Stimulated activated CD8-positive, alpha-beta memory T cell treated with anti-CD3 and anti-CD28 coated beads, Interleukin-12 subunit alpha, Interleukin-12 subunit beta, amount 100 ng/mL, for 24 hours (primary cell): ENCODE data around the gene SLC27A1.
A peak's percentile ranks its signal among the peaks of the same experiment; 100 is the strongest.
"Not testable (repeated sequence)": the region's sequence is repeated elsewhere in the genome, so short reads cannot be mapped to it uniquely, and the experiment has no call there.

Experiments used
- DNase-seq: peaks from one replicate; pipeline ENCODE4 v3.0.0-alpha.2; 2020; ENCODE audit errors: extremely low read depth

SLC27A1 gene

DNA sequence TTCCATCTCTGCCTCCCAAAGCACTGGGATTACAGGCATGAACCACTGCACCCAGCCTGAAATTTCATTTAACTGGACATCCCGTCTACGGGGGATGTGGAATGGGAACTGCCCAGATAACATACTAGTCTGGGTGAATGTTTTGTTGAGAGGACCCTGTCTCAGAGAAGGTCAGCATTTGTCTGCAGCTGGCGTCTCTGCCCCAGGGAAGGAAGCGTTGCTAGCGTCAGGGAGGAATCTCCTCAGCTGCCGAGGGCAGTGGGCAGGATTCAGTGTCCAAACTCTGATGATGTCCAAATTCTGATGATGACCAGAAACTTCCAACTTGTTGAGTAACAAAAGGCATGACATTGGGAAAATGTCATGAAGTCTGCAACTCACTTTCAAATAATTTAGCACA is 12.7 kb upstream of the SLC27A1 start:
- DNase-seq = no peak

DNA sequence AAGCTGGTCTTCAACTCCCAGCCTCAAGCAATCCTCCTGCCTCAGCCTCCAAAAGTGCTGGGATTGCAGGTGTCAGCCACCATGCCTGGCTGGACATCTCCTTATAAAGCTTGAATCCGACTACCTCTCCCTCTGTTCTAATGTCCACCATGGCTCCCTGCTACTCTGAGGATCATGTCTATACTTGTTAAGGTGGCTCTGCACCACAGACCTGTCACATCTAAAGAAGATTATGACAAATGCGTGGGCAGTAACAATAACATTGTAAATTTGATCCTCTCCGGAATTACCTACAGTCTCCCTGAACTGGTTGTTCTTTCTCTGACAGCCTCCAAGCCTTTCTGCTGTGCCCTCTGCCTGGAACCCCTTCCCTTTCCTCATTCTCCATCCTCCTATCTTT is 11.4 kb upstream of the SLC27A1 start:
- DNase-seq = no peak

- DNase-seq = no peak
These were observed 9.7 kb upstream of the SLC27A1 start, which contains the start of gene NXNL1 for GRCh38 chr19:17460372-17461230. Gene NXNL1, minus strand, starts transcription at chr19:17460926. Its CDS starts 57 bp downstream, at chr19:17460869.

DNA sequence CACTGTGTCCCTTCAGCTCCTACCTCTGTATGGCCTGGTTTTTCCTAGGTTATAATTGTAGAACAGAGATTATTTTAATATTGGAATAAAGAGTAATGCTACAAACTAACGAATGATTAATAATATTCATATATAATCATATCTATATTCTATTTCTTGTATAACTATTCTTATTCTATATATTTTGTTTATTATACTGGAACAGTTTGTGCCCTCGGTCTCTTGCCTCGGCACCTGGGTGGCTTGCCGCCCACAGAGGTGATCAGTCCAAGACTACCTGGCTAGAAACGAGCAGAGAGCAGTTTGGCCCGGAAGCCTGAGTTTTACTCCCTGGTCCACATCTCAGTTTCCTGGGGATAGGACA is 3.9 kb upstream of the SLC27A1 start:
- DNase-seq = no peak

DNA sequence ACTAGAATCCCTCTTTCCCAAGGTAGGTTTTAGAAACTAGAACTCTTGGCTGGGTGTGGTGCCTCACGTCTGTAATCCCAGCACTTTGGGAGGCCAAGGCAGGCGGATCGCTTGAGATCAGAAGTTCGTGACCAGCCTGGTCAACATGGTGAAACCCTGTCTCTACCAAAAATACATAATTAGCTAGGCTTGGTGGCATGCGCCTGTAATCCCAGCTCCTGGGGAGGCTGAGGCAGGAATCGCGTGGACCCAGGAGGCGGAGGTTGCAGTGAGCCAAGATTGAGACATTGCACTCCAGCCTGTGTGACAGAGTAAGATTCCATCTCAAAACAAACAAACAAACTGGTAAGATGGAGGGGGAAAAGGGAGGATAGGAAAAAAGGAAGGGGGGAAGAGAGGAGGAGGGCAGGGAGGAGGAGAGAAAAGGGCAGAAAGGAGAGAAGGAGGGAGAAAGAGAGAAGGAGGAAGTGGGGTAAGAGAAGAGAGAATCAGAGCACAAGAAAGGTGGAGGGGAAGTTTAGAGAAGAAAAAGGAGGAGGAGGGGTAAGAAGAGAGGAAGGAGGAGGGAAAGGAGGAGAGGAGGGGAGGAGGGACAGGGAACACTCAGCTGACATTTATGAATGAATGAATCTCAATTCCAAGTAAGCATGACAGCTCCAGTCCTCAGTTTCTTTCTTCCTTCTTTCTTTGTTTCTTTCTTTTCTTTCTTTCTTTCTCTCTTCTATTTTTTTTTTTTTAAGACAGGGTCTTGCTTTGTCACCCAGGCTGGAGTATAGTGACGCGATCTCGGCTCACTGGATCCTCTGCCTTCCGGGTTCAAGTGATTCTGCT is 2.6 kb upstream of the SLC27A1 start:
- DNase-seq = no peak

DNA sequence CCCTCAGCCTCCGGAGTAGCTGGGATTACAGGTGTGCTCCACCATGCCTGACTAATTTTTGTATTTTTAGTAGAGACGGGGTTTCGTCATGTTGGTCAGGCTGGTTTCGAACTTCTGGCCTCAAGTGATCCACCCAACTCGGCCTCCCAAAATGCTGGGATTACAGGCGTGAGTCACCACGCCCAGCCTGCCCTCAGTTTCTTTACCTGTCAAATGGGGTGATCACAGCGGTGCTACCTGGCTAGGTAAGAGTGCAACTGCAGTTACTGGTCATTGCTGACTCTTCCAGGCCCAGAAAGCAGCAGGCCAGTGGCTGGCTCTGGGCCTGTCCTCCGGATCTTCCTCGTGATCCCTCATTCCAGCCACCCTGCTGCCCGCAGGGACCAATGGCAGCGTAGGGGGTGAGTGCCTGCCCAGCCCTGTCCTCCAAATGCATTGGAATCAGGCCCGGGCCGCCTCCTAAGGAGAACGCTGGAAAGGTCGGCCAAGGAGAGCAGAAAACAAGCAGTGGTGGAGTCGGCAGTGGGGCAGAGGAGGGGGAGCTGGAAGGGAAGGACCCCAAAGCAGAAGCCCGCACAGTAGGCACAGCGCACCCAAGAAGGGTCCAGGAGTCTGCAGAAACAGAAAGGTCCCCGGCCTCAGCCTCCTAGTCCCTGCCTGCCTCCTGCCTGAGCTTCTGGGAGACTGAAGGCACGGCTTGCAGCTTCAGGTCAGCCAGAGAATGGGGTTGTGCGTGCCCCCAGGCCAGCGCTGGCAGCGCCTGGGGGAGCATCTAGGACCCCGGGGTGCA is 1.8 kb upstream of the SLC27A1 start:
- DNase-seq = no peak

- no peak for DNase-seq
These were observed 1.2 kb upstream of the SLC27A1 start for GRCh38 chr19:17469092-17469480.

GRCh38 chr19:17469481-17470067 is 750 bp upstream of the SLC27A1 start:
- peak; percentile 82 for DNase-seq

GRCh38 chr19:17471410-17472125 is 1.2 kb downstream of the SLC27A1 start:
- DNase-seq = no peak

DNA sequence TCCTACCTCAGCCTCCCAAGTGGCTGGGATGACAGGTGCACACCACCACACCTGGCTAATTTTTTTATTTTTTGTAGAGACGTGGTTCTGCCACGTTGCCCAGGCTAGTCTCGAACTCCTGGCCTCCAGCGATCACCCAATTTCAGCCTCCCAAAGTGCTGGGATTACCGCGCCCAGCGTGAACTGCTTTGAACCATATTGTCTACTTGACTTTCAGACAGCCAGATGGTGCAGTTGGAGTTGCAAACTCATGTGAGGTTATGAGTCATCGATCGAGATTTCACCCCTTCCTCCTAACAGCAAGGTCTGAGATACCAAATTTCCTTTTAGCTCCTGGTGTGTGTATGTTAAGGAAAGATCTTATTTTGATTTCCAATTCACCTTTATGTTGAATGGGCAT is 2.7 kb downstream of the SLC27A1 start:
- no peak for DNase-seq

DNA sequence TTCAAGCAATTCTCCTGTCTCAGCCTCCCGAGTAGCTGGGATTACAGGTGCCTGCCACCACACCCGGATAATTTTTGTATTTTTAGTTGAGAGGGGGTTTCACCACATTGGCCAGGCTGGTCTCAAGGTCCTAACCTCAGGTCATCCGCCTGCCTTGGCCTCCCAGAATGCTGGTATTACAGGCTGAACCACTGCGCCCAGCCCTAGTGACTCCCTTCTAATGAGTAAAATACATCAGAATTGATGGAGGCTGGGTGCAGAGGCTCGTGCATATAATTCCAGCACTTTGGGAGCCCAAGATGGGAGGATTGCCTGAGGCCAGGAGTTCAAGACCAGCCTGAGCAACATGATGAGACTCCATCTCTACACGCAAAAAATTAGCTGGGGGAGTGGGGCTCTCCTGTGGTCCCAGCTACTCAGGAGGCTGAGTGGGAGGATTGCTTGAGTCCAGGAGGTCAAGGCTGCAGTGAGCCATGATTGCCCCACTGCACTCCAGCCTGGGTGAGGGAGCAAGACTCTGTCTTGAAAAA is 4.8 kb downstream of the SLC27A1 start:
- DNase-seq = not testable (repeated sequence)

- no peak for DNase-seq
These were observed 5.3 kb downstream of the SLC27A1 start for GRCh38 chr19:17475541-17476115.

DNA sequence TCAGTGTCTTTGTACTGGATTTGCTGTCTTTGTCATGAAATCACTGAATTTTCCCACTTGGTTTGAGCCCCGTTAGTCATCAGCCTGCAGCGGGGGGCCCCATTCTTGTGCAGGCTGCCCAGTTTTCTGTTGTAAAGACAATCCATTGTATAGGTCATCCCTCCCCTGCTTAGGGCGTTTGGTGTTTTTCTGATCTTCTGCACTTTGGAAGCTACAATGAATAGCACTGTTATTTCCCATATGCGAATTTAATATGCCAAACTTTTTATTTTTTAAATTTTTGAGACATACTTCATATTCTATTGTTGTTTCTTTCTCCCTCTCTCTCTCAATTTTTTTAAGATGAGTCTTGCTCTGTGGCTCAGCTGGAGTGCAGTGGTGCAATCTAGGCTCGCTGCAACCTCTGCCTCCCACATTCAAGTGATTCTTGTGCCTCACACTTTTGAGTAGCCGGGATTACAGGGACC is 9.0 kb downstream of the SLC27A1 start:
- no peak for DNase-seq

DNA sequence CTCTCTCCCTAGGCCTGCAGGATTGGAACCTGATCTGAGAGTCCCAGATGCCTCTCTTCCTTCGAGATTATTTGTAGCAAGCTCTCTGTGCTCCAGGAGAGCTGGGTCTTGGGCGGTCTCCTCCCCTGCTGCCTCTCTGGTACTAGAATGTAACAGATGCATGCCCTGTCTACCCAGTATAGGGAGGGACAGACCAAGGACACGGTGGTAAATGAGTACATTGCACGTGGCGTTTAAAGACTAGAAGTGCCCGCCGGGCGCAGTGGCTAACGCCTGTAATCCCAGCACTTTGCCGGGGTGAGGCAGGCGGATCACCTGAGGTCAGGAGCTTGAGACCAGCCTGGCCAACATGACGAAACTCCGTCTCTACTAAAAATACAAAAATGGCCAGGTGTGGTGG is 11.7 kb downstream of the SLC27A1 start:
- DNase-seq = no peak

DNA sequence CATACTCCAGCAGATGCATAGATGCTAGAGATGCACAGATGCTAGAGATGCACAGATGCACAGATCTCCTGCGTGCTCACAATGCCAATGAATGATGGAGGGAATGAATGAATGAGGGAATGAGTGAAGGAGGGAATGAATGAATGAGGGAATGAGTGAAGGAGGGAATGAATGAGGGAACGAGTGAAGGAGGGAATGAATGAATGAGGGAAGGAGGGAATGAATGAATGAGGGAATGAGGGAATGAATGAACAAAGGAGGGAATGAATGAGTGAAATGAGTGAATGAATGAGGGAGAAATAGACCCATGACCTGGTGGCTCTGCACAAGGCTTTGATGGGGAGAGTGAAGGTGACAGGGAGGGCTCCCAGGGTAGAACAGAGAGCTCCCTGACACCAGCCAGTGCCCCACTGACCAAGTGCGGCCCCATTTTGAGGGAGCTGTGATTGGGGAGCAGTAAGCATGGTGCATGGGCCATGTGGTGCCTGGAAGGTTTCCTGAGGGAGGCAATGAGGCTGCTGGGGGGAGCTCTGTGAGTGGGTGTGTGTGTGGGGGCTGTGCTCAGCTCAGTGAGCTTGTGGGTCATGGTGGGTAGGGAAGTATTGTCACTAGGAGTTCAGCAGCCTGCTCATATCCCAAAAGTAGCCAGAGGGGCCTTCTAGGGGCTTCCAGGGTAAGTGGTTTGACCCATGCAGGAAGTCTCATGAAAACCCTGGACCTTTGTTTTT is 12.7 kb downstream of the SLC27A1 start:
- no peak for DNase-seq

GRCh38 chr19:17483605-17484002 is 13.3 kb downstream of the SLC27A1 start:
- DNase-seq = no peak

DNA sequence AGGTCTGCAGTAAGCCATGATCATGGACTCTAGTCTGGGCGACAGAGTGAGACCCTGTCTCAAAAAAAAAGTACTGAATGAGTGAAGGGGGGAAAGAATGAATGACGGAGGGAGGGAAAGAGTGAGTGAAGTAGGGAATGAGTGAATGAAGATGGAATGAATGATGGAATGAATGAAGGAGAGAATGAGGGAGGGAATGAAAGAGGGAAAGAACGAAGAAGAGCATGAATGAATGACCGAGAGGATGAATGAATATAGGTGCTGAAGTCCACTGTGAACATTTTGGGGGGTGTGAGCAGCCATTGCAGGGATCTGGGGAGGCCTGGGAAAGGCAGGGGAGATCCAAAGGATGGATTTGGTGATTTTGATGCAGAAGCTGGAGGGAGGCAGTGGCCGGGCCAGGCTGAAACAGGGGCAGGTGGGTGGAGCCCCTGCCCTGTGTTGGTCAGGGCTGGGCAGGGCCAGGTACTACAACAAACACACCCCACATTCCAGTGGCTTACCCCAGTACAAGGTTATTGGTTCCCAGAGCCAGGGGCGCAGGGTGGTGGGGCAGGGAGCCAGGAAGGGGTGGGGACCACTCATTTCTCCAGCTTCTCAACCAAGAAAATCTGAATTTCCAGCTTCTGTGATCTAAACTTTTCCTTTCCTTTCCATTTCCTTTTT is 14.3 kb downstream of the SLC27A1 start:
- DNase-seq = no peak

GRCh38 chr19:17486545-17487240 is 16.4 kb downstream of the SLC27A1 start:
- DNase-seq = no peak
